HFF-Myc (cell line): ENCODE measurements around the gene TEAD1.
A peak's percentile ranks its signal among the peaks of the same experiment; 100 is the strongest.

Experiments
- DNase-seq: peaks from one replicate; pipeline ENCODE4 v3.0.0-alpha.2; 2011; ENCODE audit warnings: low read depth; ENCODE audit errors: extremely low read depth
- H3K4me3 ChIP-seq: replicated peaks from 2 replicates; pipeline ENCODE4 v1.5.1; 2011; ENCODE audit warnings: low read depth, mild to moderate bottlenecking, control low read depth, low read length
- TF ChIP-seq, protein P1 (sequence below): IDR thresholded peaks from 2 replicates; pipeline ENCODE4 v1.5.1; 2012; ENCODE audit warnings: mild to moderate bottlenecking, low read depth, low read length, control low read depth; ENCODE audit errors: missing control alignments

Gene TEAD1

DNA sequence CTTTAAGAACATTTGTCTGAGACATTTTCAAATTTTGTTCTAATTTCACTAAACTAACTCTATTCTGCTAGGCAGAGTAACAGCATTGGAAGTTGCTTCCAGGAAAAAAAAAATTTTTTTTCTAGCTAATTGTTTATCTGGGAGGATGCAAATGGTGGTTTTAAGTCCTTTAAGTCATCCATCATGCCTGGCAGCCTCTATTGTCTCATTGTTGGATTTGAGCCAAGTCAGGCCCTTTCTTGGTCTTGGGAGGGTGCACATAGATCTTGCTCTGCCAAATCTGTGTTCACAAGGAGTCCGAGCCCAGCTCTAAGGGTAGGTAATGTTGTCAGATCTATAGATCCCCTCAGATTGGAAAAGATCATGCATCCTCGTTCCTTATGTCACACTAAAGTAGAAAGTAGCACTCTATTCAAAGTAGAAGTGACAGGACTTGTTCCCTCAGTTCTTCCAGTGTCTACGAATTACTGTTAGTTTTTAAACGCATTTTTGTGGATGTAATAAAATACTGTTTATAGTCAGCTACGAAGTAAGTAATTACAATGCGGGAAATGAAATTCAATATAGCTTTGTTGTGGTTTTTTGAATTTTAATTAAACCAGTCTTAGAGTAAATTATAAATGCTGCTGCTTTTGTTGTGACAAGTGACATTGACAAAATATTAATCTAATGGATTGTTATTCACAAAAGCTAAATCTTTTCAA is 168.9 kb downstream of the TEAD1 start:
- TF ChIP-seq, protein P1, sequence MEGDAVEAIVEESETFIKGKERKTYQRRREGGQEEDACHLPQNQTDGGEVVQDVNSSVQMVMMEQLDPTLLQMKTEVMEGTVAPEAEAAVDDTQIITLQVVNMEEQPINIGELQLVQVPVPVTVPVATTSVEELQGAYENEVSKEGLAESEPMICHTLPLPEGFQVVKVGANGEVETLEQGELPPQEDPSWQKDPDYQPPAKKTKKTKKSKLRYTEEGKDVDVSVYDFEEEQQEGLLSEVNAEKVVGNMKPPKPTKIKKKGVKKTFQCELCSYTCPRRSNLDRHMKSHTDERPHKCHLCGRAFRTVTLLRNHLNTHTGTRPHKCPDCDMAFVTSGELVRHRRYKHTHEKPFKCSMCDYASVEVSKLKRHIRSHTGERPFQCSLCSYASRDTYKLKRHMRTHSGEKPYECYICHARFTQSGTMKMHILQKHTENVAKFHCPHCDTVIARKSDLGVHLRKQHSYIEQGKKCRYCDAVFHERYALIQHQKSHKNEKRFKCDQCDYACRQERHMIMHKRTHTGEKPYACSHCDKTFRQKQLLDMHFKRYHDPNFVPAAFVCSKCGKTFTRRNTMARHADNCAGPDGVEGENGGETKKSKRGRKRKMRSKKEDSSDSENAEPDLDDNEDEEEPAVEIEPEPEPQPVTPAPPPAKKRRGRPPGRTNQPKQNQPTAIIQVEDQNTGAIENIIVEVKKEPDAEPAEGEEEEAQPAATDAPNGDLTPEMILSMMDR, result no peak
- DNase-seq, result no peak
- H3K4me3 ChIP-seq, result no peak overlapping the region

DNA sequence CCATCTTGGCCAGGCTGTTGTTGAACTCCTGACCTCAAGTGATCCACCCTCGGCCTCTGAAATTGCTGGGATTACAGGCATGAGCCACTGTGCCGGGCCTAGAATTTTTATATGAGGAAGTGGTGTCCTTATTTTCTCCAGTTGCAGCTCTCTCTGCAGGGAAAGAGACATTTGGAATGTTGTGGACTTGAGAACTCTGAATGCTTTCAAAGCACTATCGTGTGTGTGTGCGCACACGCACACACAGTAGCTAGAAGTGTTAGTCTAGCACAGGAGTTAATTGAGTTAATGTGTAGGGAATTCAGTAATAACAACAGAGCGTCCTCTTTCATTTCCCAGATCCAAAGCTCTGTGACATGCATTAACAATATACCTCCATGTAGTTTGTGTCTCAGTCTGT is 170.9 kb downstream of the TEAD1 start:
- TF ChIP-seq, protein P1, result no peak
- DNase-seq, result no peak
- H3K4me3 ChIP-seq, result no peak overlapping the region

DNA sequence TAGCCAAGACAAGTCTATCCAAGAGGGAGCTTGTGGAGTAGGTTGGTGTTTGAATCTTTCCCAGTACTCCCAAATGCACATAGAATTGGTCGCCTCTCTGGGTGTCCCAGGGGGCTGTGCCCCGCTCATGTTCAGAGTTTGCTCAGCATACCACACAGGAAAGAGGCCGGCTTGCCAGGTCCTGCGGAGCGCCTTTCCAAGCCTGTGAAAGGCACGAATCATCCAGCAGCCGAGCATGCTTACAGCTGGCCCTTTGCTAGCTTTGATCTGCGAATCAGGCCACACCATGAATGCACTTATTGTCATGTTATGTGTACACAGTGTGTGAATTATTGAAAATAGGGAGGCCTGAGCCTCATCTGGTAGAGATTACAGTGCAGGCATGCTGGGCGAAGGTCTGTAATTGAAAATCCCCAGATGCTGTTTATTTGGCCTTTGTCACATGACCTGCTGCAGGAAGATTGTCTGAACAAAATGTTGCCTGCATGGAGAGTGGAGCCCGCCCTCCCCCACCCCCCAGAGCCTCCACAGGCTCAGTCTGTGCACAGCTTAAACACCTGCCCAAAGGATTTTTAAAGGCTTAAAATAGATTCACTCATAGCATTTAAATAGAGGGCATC is 171.6 kb downstream of the TEAD1 start:
- no peak overlapping the region for H3K4me3 ChIP-seq
- peak; percentile 87 for DNase-seq
- TF ChIP-seq, protein P1, result no peak

DNA sequence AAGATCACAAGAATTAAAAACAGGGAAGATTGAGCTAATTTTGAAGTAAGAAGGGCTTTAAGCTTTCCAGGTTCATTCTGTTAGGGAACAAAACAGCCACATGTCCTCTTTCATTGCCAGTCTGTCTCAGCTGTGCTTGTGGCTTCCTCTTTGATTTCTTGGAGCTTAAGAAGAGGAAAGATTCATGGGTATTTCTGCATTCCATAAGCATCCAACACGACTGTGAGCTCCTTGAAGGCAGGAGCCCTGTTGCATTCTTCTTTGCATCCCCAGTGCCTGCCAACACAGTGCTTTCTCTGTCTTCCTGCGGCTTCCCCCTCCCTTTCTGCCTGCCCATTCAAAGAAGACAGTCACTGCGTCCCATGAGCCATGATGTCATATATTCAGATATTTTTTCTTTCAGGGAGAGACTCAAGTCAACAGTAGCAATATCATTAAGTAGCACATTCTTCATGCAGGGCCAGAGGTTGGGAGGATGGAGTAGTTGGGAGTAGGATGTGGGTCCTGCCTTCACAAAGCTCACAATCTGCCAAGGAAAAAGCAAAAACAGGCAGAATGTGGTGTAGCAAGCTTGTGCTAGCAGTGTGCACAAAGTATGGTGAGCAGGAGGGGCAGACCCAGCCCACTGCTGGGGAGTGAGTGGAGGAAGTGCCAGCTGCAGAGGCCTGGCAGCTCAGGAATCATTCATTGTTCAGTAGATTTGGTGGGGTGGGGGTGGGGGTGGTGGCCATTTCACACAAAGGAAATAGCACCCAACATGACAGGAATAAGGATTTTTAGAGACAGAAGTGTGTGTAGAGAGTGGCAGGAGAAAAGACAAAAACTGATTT is 172.8 kb downstream of the TEAD1 start:
- TF ChIP-seq, protein P1, result no peak
- no peak for DNase-seq

GRCh38 chr11:12848413-12848812 is 174.2 kb downstream of the TEAD1 start:
- no peak for DNase-seq
- TF ChIP-seq, protein P1, result no peak
- no peak overlapping the region for H3K4me3 ChIP-seq

More for the DNA sequence above, 172.8 kb downstream of the TEAD1 start:
- H3K4me3 ChIP-seq, result no peak overlapping the region

DNA sequence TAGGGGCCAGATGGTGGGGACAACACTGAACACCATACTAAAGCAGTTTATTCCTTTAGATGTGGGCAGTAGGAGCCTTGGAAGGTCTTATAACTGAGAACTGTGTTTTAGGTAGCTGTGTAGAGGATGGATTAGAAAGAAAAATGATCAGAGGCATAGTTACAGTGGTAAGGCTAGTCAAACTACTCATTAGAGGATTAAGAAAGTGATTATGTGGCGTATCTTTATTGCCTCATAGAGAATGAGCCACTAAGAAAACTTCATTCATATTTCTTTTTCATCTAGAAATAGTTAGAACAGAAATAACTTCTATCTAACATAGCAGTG is 179.1 kb downstream of the TEAD1 start:
- no peak for DNase-seq
- TF ChIP-seq, protein P1, result no peak
- no peak overlapping the region for H3K4me3 ChIP-seq
